BLaER1 (cell line): ENCODE data around the gene GRK4.

ENCODE experiments used
- H3K27ac ChIP-seq: shearing (Covaris generic); formaldehyde crosslinking; 2 replicates; pipeline ENCODE4 v1.8.1; 2022
- H3K27me3 ChIP-seq: shearing (Covaris generic); formaldehyde crosslinking; 2 replicates; pipeline ENCODE4 v1.8.1; 2022
- H3K36me3 ChIP-seq: shearing (Covaris generic); formaldehyde crosslinking; 2 replicates; pipeline ENCODE4 v1.8.1; 2022
- H3K4me1 ChIP-seq: shearing (Covaris generic); formaldehyde crosslinking; 2 replicates; pipeline ENCODE4 v1.8.1; 2022
- H3K4me2 ChIP-seq: shearing (Covaris generic); formaldehyde crosslinking; 2 replicates; pipeline ENCODE4 v1.8.1; 2022
- H3K4me3 ChIP-seq: shearing (Covaris generic); formaldehyde crosslinking; 2 replicates; pipeline ENCODE4 v1.8.1; 2022
- H3K9ac ChIP-seq: shearing (Covaris generic); formaldehyde crosslinking; 2 replicates; pipeline ENCODE4 v1.8.1; 2022
- H3K9me3 ChIP-seq: shearing (Covaris generic); formaldehyde crosslinking; 2 replicates; pipeline ENCODE4 v1.8.1; 2022
- H4K20me1 ChIP-seq: shearing (Covaris generic); formaldehyde crosslinking; 2 replicates; pipeline ENCODE4 v1.8.1; 2022
- Cebpa-rat ChIP-seq: shearing (Covaris generic); IDR thresholded peaks from 2 replicates; pipeline ENCODE4 v1.8.1; 2022

The GRK4 gene

DNA sequence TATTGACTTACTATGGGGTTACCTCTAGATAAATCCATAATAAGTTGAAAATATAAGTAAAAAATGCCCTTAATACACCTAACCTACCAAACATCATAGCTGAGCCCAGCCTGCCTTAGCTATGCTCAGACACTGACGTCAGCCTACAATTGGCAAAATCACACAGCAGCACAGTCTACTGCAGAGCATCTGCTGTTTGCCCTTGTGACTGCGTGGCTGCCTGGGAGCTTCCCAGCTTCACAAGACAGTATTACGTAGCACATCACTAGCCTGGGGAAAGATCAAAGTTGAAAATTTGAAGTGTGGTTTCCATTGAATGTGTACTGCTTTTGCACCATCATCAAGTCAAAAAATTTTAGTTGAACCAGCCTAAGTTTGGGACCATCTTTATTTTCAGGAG is 102.2 kb downstream of the GRK4 start:
- H3K4me2 ChIP-seq: no peak overlapping the region
- no peak overlapping the region for H3K27ac ChIP-seq

DNA sequence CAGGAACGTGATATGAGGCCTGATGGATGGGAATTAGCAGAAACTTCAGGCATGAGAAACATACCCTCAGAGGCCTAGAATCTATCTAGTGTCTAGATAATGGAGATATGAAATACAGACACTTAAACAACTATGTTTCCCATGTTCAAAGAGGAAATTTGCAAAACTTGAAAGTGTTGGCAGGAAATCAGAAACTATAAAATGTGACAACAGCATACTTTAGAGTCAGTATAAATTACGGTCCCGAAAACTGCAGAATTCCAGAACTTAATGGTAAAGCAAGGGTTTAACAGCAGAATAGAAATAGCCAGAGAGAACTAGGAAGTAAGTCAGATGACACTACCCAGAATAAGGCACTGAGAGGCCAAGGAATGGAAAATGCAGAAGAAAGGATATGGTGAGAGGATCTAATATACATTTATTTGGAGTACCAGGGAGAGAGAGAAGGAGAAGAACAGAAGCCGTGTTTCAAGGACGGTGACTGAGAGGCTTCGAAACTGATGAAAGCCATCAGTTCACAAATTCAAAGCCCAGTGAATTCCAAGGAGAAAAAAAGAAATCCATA is 103.5 kb downstream of the GRK4 start:
- H4K20me1 ChIP-seq: no peaks in the 10 kb centered on the region
- H3K9ac ChIP-seq: no peak overlapping the region
- H3K36me3 ChIP-seq: no peaks in the 10 kb centered on the region
- no peak overlapping the region for H3K4me2 ChIP-seq
- peaks cover 5% of the 10 kb centered on the region; the same call in 1 of the 2 replicates for H3K9me3 ChIP-seq
- H3K4me3 ChIP-seq: no peak overlapping the region
- no peak overlapping the region for H3K27ac ChIP-seq
- no peaks in the 10 kb centered on the region for H3K4me1 ChIP-seq
- no peaks in the 10 kb centered on the region for H3K27me3 ChIP-seq
- TF ChIP-seq Cebpa-rat: no peak

More for the DNA sequence above, 102.2 kb downstream of the GRK4 start:
- no peaks in the 10 kb centered on the region for H3K27me3 ChIP-seq
- H3K9ac ChIP-seq: no peak overlapping the region
- H4K20me1 ChIP-seq: no peaks in the 10 kb centered on the region
- H3K36me3 ChIP-seq: no peaks in the 10 kb centered on the region
- H3K4me3 ChIP-seq: no peak overlapping the region
- peaks cover 5% of the 10 kb centered on the region; the same call in 1 of the 2 replicates for H3K9me3 ChIP-seq
- no peak for TF ChIP-seq Cebpa-rat
- H3K4me1 ChIP-seq: no peaks in the 10 kb centered on the region

DNA sequence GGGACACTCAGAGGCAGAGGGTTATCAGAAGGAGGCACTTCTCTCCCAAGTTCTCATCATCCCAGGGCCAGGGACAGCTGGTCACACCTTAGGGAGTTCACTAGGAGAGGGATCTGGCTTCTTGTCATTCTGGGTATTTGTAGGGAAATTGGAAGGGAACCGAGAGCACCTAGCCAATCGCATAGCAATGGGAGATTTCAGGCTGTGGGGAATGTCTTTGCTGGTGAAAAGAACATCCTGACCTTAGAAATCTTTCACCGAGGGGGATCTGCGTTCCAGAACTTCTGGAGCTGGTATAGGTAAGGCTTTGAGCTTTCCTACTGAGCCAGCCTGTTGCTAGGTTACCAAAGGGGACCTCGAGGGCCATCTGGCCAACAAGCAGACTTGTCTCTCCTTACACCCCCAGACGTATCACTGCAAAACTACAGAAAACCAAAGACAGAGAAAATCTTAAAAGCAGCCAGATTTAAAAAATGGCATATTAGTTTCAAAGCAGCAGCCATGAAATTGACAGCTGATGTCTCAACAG is 104.2 kb downstream of the GRK4 start:
- H4K20me1 ChIP-seq: no peaks in the 10 kb centered on the region
- H3K9ac ChIP-seq: no peak overlapping the region
- no peak overlapping the region for H3K27ac ChIP-seq
- H3K4me3 ChIP-seq: no peak overlapping the region
- no peaks in the 10 kb centered on the region for H3K4me1 ChIP-seq
- no peak for TF ChIP-seq Cebpa-rat
- H3K27me3 ChIP-seq: no peaks in the 10 kb centered on the region
- H3K9me3 ChIP-seq: peaks cover 5% of the 10 kb centered on the region; the same call in 1 of the 2 replicates
- H3K4me2 ChIP-seq: no peak overlapping the region
- H3K36me3 ChIP-seq: no peaks in the 10 kb centered on the region

DNA sequence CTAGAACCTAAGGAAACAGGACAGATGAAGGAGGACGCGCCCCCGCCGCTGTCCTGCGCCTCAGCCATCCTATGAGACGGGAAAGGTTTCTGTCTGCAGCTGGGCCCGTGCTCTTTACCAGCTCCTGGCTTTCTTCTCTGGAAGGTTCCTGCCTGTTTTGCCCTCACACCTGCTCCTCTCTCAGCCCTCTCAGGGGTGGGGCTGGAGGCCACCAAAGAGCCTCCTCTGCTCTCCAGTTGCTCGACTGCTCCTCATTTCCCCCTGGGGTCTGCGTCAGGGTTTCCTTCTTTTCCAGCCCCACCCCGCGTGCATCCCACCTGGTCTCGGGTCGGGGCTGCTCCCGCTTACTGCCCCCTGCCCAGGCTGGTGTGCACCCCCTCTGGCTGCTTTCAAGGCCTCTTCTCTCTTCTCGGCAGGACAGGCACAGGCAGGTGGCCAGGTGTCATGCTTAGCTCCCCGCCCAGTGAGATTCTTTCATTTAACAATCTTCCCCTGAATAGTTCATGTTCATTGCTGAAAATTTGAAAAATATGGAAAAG is 106.4 kb downstream of the GRK4 start:
- Histone ChIP-seq H4K20me1 (peaks cover 2% of the 10 kb centered on the region; the same call in 1 of the 2 replicates), H3K4me2 (no peak overlapping the region), H3K4me1 (peaks cover 7% of the 10 kb centered on the region), H3K27me3 (no peaks in the 10 kb centered on the region), H3K4me3 (no peak overlapping the region), H3K9me3 (peaks cover 5% of the 10 kb centered on the region; the same call in 1 of the 2 replicates), H3K27ac (no peak overlapping the region), H3K36me3 (no peaks in the 10 kb centered on the region), H3K9ac (no peak overlapping the region)
- TF ChIP-seq Cebpa-rat: no peak

DNA sequence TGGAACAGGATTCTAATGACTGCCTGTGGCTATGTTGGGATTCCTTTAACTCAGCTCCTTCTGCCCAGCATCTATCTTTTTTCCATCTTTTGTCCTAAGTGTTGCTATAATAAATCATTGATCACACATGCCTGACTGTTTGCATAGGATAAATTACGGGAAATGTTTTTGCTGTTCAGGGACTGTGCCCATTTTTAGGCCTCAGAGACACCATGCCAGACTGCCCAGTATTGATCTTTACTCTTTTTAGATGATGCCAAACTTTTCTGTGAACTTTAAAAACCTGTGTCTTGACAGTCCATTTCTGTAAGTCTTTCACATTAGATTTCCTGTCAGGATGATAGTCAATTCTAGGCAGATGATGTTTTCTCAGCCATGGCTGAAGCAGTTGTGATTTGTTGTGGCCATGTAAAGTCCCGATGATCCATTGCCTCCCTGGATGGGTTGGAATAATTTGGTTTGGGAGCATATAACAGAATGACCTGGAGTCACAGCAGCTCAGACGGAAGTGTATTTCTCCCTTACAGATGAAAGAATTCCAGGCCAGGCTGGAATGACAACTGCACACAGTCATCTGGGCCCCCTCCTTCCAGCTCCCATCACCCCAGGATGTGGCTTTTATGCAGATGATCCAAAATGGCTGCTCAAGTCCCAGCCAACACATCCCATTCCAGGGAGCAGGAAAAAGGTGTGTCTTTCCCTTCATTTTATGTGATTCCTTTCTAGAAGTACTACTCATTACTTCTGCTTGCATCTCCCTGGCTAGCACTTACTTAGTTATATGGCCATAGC is 107.5 kb downstream of the GRK4 start:
- Histone ChIP-seq H3K4me2 (no peak overlapping the region), H3K9ac (no peak overlapping the region), H3K27ac (no peak overlapping the region), H3K4me1 (peaks cover 11% of the 10 kb centered on the region), H3K9me3 (peaks cover 5% of the 10 kb centered on the region; the same call in 1 of the 2 replicates), H3K36me3 (no peaks in the 10 kb centered on the region), H4K20me1 (peaks cover 12% of the 10 kb centered on the region), H3K27me3 (no peaks in the 10 kb centered on the region), H3K4me3 (no peak overlapping the region)
- no peak for TF ChIP-seq Cebpa-rat

DNA sequence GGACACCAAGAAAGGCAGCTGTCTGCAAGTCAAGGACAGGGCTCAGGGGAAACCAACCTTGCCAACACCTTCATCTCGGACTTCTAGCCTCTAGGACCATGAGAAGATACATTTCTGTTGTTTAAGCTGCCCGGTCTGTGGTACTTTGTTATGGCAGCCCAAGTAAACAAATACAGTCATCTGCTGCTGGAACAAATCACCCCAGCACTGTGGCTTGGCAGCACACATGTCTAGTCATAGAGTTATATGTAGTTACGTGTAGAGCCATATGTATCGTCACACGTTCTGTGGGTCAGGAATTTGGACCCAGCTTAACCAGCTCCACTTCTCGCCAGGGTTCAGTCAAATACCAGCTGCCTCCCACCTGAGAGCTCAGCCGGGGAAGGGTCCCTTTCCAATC is 108.4 kb downstream of the GRK4 start:
- Histone ChIP-seq H3K4me3 (no peak overlapping the region), H3K27ac (no peak overlapping the region), H3K4me1 (peaks cover 20% of the 10 kb centered on the region), H3K36me3 (no peaks in the 10 kb centered on the region), H3K9ac (no peak overlapping the region), H4K20me1 (peaks cover 21% of the 10 kb centered on the region), H3K9me3 (no peaks in the 10 kb centered on the region), H3K27me3 (no peaks in the 10 kb centered on the region), H3K4me2 (no peak overlapping the region)
- no peak for TF ChIP-seq Cebpa-rat

DNA sequence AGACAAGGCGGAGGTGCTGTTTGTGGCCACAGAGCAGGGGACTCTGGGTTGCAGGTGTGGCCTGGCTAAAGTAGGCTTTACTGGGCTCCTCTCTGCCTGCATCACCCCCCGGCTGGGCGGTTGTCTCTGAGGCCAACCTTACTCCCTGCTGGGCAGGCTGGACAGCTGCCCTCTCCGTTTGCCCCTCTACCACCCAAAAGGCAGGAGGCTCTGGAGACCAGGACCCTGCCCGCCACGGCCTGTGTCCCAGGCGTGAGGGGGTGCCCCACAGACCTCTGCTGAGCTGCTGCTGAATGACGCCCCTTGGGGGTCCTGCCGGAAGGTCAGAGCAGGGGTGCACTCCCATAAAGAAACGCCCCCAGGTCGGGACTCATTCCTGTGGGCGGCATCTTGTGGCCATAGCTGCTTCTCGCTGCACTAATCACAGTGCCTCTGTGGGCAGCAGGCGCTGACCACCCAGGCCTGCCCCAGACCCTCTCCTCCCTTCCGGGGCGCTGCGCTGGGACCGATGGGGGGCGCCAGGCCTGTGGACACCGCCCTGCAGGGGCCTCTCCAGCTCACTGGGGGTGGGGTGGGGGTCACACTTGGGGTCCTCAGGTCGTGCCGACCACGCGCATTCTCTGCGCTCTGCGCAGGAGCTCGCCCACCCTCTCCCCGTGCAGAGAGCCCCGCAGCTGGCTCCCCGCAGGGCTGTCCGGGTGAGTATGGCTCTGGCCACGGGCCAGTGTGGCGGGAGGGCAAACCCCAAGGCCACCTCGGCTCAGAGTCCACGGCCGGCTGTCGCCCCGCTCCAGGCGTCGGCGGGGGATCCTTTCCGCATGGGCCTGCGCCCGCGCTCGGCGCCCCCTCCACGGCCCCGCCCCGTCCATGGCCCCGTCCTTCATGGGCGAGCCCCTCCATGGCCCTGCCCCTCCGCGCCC is 110.0 kb downstream of the GRK4 start:
- H3K9ac ChIP-seq: peak overlapping the region; percentile 76
- TF ChIP-seq Cebpa-rat: no peak
- H3K36me3 ChIP-seq: no peaks in the 10 kb centered on the region
- H3K4me3 ChIP-seq: peak overlapping the region; percentile 70
- peak overlapping the region; percentile 92 for H3K4me2 ChIP-seq
- H3K27ac ChIP-seq: peak overlapping the region; percentile 71
- H3K27me3 ChIP-seq: no peaks in the 10 kb centered on the region
- H3K4me1 ChIP-seq: peaks cover 36% of the 10 kb centered on the region
- H4K20me1 ChIP-seq: peaks cover 37% of the 10 kb centered on the region
- no peaks in the 10 kb centered on the region for H3K9me3 ChIP-seq

DNA sequence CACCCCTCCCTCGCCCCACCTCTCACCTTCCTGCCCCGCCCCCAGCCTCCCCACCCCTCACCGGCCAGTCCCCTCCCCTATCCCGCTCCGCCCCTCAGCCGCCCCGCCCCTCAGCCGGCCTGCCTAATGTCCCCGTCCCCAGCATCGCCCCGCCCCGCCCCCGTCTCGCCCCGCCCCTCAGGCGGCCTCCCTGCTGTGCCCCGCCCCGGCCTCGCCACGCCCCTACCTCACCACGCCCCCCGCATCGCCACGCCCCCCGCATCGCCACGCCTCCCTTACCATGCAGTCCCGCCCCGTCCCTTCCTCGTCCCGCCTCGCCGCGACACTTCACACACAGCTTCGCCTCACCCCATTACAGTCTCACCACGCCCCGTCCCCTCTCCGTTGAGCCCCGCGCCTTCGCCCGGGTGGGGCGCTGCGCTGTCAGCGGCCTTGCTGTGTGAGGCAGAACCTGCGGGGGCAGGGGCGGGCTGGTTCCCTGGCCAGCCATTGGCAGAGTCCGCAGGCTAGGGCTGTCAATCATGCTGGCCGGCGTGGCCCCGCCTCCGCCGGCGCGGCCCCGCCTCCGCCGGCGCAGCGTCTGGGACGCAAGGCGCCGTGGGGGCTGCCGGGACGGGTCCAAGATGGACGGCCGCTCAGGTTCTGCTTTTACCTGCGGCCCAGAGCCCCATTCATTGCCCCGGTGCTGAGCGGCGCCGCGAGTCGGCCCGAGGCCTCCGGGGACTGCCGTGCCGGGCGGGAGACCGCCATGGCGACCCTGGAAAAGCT is 110.9 kb downstream of the GRK4 start, which contains the start of the genes HTT and HTT-AS:
Gene HTT, plus strand, starts transcription at position 604 of the 768 bp plus-strand sequence. Its CDS starts 145 bp downstream, at position 749.
Gene HTT-AS, minus strand, starts transcription at position 461 of the 768 bp plus-strand sequence.
- no peaks in the 10 kb centered on the region for H3K36me3 ChIP-seq
- peak within 1 kb of the TSS; percentile 89 for H3K9ac ChIP-seq
- no peaks in the 10 kb centered on the region for H3K9me3 ChIP-seq
- peaks cover 45% of the 10 kb centered on the region for H4K20me1 ChIP-seq
- peaks cover 44% of the 10 kb centered on the region for H3K4me1 ChIP-seq
- peak within 1 kb of the TSS; percentile 92 for H3K4me2 ChIP-seq
- TF ChIP-seq Cebpa-rat: no peak
- H3K27ac ChIP-seq: peak within 1 kb of the TSS; percentile 80
- H3K27me3 ChIP-seq: no peaks in the 10 kb centered on the region
- peak within 1 kb of the TSS; percentile 90 for H3K4me3 ChIP-seq
